ENCODE data around the gene ADARB2.

ADARB2 gene

DNA sequence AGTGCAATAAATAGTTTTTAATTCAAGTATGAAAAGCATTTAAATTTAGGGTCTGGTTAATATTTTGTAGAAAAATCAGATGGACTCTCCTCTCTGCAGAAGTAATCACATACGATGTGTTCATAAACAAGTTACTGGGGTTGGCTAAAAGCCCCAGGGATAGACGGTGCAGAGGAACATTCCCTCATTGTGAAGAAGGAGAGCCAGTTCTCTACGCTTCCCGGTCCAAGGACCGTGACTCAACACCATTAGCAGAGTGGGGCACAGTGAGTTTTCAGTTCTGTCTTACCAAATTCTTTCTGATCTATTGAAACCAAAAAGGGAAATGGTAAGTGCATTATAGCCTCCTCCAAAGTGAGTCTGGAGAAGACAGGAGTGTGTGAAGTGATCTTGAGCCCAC is 353.3 kb downstream of the ADARB2 start (continued):
- TF ChIP-seq, protein P1, sequence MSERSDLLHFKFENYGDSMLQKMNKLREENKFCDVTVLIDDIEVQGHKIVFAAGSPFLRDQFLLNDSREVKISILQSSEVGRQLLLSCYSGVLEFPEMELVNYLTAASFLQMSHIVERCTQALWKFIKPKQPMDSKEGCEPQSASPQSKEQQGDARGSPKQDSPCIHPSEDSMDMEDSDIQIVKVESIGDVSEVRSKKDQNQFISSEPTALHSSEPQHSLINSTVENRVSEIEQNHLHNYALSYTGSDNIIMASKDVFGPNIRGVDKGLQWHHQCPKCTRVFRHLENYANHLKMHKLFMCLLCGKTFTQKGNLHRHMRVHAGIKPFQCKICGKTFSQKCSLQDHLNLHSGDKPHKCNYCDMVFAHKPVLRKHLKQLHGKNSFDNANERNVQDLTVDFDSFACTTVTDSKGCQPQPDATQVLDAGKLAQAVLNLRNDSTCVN (tag by site-specific recombination; optimal IDR thresholded peaks at IDR 0.05) = no peak
- TF ChIP-seq, protein P2, sequence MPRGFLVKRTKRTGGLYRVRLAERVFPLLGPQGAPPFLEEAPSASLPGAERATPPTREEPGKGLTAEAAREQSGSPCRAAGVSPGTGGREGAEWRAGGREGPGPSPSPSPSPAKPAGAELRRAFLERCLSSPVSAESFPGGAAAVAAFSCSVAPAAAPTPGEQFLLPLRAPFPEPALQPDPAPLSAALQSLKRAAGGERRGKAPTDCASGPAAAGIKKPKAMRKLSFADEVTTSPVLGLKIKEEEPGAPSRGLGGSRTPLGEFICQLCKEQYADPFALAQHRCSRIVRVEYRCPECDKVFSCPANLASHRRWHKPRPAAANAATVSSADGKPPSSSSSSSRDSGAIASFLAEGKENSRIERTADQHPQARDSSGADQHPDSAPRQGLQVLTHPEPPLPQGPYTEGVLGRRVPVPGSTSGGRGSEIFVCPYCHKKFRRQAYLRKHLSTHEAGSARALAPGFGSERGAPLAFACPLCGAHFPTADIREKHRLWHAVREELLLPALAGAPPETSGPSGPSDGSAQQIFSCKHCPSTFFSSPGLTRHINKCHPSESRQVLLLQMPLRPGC (tag by site-specific recombination; IDR thresholded peaks at IDR 0.05) = no peak
- TF ChIP-seq HOXD13 (CRISPR knock-in tag; IDR thresholded peaks at IDR 0.05; ENCODE audit: borderline replicate concordance) (no peak), ZNF707 (tag by site-specific recombination; IDR thresholded peaks at IDR 0.05) (no peak), ZNF629 (tag by site-specific recombination; IDR thresholded peaks at IDR 0.05) (no peak), ZNF837 (tag by site-specific recombination; IDR thresholded peaks at IDR 0.05) (no peak), ZNF391 (tag by site-specific recombination; IDR thresholded peaks at IDR 0.05; ENCODE audit: borderline replicate concordance, low read depth) (no peak), ZNF596 (tag by site-specific recombination; IDR thresholded peaks at IDR 0.05) (no peak), ZNF24 (tag by site-specific recombination; IDR thresholded peaks at IDR 0.05) (no peak)

DNA sequence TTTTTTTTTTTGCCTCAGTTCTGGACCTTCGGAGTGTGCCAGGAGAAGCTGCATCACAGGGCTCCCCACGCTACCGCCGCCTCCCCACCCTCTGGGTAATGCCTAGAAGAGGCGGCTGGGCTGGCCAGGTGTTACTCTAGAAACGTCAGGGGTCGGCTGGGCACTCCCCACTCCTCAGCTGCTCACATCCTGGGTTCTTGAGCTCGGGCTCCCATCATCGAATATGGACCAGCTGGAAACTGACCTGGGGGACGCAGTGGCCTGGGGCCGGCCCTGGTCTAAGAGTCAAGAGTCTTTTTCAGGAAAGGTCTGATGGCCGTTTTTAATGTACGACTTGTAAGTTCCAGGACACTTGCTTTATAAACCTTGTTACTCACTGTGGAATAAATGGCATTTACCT is 354.6 kb downstream of the ADARB2 start:
- H3K27ac ChIP-seq (ENCODE audit: extremely low read depth, low read depth, low read length) = no peak overlapping the region
- no peak for TF ChIP-seq ZNF621 (tag by site-specific recombination; IDR thresholded peaks at IDR 0.05)
- no peak for TF ChIP-seq ZNF677 (tag by site-specific recombination; IDR thresholded peaks at IDR 0.05)
- TF ChIP-seq BCL11A (tag by site-specific recombination; IDR thresholded peaks at IDR 0.05; ENCODE audit: low read depth) = no peak
- TF ChIP-seq, protein P3, sequence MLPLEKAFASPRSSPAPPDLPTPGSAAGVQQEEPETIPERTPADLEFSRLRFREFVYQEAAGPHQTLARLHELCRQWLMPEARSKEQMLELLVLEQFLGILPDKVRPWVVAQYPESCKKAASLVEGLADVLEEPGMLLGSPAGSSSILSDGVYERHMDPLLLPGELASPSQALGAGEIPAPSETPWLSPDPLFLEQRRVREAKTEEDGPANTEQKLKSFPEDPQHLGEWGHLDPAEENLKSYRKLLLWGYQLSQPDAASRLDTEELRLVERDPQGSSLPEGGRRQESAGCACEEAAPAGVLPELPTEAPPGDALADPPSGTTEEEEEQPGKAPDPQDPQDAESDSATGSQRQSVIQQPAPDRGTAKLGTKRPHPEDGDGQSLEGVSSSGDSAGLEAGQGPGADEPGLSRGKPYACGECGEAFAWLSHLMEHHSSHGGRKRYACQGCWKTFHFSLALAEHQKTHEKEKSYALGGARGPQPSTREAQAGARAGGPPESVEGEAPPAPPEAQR (tag by site-specific recombination; IDR thresholded peaks at IDR 0.05) = no peak
- TF ChIP-seq ZNF658 (tag by site-specific recombination; IDR thresholded peaks at IDR 0.05) = no peak
- TF ChIP-seq, protein P4, sequence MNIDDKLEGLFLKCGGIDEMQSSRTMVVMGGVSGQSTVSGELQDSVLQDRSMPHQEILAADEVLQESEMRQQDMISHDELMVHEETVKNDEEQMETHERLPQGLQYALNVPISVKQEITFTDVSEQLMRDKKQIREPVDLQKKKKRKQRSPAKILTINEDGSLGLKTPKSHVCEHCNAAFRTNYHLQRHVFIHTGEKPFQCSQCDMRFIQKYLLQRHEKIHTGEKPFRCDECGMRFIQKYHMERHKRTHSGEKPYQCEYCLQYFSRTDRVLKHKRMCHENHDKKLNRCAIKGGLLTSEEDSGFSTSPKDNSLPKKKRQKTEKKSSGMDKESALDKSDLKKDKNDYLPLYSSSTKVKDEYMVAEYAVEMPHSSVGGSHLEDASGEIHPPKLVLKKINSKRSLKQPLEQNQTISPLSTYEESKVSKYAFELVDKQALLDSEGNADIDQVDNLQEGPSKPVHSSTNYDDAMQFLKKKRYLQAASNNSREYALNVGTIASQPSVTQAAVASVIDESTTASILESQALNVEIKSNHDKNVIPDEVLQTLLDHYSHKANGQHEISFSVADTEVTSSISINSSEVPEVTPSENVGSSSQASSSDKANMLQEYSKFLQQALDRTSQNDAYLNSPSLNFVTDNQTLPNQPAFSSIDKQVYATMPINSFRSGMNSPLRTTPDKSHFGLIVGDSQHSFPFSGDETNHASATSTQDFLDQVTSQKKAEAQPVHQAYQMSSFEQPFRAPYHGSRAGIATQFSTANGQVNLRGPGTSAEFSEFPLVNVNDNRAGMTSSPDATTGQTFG (tag by site-specific recombination; IDR thresholded peaks at IDR 0.05; ENCODE audit: borderline replicate concordance) = no peak
- no peak for TF ChIP-seq ZXDB (tag by site-specific recombination; IDR thresholded peaks at IDR 0.05)
- ChIA-PET CTCF (interaction anchor here (0.5 to 0.8 kb wide), 2 partner anchors 14 to 38 kb away, joined by 3 to 4 read pairs; no protein-coding TSS in a partner anchor), POLR2A (no interaction called here)
- H3K4me1 ChIP-seq (ENCODE audit: control insufficient read depth, insufficient read depth, low read length) = no peaks in the 10 kb centered on the region
- no peaks in the 10 kb centered on the region for H3K36me3 ChIP-seq (ENCODE audit: control insufficient read depth in 2 of 2, insufficient read depth in 1 of 2, low read length in 2 of 2)
- H3K4me3 ChIP-seq (ENCODE audit: low read depth, low read length) = no peak overlapping the region
- no peaks in the 10 kb centered on the region for H3K9me3 ChIP-seq (ENCODE audit: control insufficient read depth, insufficient read depth, low read depth, low read length)

DNA sequence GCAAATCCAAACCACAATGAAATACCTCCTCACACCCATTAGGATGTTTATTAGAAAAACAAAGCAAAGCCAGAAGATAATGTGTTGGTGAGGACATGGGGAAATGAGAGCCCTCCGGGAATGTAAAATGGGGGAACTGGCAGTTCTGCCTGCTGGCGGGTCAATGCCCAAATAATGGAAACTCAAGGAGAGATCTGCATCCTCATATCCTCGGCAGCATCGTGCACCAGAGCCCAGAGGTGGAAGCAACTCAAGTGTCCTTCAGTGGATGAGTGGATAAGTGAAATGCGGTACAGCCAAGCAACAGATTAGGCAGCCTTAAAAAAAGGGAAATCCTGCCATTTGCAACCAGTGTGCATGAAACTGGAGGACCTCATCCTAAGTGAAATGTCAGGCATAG is 356.0 kb downstream of the ADARB2 start:
- H3K27ac ChIP-seq (ENCODE audit: extremely low read depth, low read depth, low read length) = no peak overlapping the region
- H3K9me3 ChIP-seq (ENCODE audit: control insufficient read depth, insufficient read depth, low read depth, low read length) = no peaks in the 10 kb centered on the region
- H3K4me3 ChIP-seq (ENCODE audit: low read depth, low read length) = no peak overlapping the region
- CTCF ChIA-PET = no interaction called here
- TF ChIP-seq ZNF433 (tag by site-specific recombination; IDR thresholded peaks at IDR 0.05; ENCODE audit: low read depth) (no peak), ZSCAN30 (tag by site-specific recombination; IDR thresholded peaks at IDR 0.05) (no peak), KLF8 (tag by site-specific recombination; IDR thresholded peaks at IDR 0.05) (no peak), ZNF560 (tag by site-specific recombination; IDR thresholded peaks at IDR 0.05; ENCODE audit: borderline replicate concordance) (no peak), ZBTB7A (tag by site-specific recombination; IDR thresholded peaks at IDR 0.05; ENCODE audit: low read depth) (no peak)
- TF ChIP-seq, protein P5, sequence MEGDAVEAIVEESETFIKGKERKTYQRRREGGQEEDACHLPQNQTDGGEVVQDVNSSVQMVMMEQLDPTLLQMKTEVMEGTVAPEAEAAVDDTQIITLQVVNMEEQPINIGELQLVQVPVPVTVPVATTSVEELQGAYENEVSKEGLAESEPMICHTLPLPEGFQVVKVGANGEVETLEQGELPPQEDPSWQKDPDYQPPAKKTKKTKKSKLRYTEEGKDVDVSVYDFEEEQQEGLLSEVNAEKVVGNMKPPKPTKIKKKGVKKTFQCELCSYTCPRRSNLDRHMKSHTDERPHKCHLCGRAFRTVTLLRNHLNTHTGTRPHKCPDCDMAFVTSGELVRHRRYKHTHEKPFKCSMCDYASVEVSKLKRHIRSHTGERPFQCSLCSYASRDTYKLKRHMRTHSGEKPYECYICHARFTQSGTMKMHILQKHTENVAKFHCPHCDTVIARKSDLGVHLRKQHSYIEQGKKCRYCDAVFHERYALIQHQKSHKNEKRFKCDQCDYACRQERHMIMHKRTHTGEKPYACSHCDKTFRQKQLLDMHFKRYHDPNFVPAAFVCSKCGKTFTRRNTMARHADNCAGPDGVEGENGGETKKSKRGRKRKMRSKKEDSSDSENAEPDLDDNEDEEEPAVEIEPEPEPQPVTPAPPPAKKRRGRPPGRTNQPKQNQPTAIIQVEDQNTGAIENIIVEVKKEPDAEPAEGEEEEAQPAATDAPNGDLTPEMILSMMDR (tag by site-specific recombination; IDR thresholded peaks at IDR 0.05) = no peak
- no peaks in the 10 kb centered on the region for H3K36me3 ChIP-seq (ENCODE audit: control insufficient read depth in 2 of 2, insufficient read depth in 1 of 2, low read length in 2 of 2)
- no peaks in the 10 kb centered on the region for H3K4me1 ChIP-seq (ENCODE audit: control insufficient read depth, insufficient read depth, low read length)
- POLR2A ChIA-PET = no interaction called here
